Measurements from ENCODE around the gene A3GALT2. TPM values are rescaled to one million over a fixed set of nuclear protein-coding genes. Genes with fewer than 3 reads are reported as not detected.

A3GALT2 gene
- total and polyA plus RNA-seq, 9 donors: not detected

- intact Hi-C loops (cut with DNase I): no loop called here
- no peaks in the 10 kb centered on the region for H3K36me3 ChIP-seq
- no peak for TF ChIP-seq CTCF (IDR thresholded peaks at IDR 0.05)
- TF ChIP-seq POLR2A (IDR thresholded peaks at IDR 0.05): no peak
- no peak for TF ChIP-seq EP300 (IDR thresholded peaks at IDR 0.05)
- no peaks in the 10 kb centered on the region for H3K9me3 ChIP-seq
- no peak for DNase-seq
- WGBS, 3 donors: 92 to 100% (median 100%) methylated on average over 1 of the region's 1 CpG
- H3K4me1 ChIP-seq (ENCODE audit: insufficient read depth): peaks cover 8% of the 10 kb centered on the region
- H3K27me3 ChIP-seq: no peaks in the 10 kb centered on the region
- H3K4me3 ChIP-seq: no peak overlapping the region
- H3K27ac ChIP-seq: no peak overlapping the region
Observed at GRCh38 chr1:33302325-33302724, 18.6 kb downstream of the A3GALT2 start.

- 71 to 83% (median 72%) methylated on average over 4 of the region's 4 CpGs for WGBS, 3 donors
- Histone ChIP-seq H3K4me1 (ENCODE audit: insufficient read depth) (peaks cover 1% of the 10 kb centered on the region), H3K9me3 (no peaks in the 10 kb centered on the region), H3K27me3 (no peaks in the 10 kb centered on the region), H3K27ac (peak overlapping the region in 1 of 2 donors; percentile 4), H3K36me3 (no peaks in the 10 kb centered on the region), H3K4me3 (no peak overlapping the region)
- intact Hi-C loops (cut with DNase I): no loop called here
- peak in 2 of 5 donors; percentile 29 to 30 for DNase-seq
- TF ChIP-seq CTCF (IDR thresholded peaks at IDR 0.05): no peak
- TF ChIP-seq EP300 (IDR thresholded peaks at IDR 0.05): no peak
- TF ChIP-seq POLR2A (IDR thresholded peaks at IDR 0.05): no peak
Observed at GRCh38 chr1:33301273-33301984, 19.5 kb downstream of the A3GALT2 start.

GRCh38 chr1:33300673-33301072, 20.2 kb downstream of the A3GALT2 start:
- 67 to 70% (median 69%) methylated on average over 5 of the region's 5 CpGs for WGBS, 3 donors
- no peaks in the 10 kb centered on the region for H3K9me3 ChIP-seq
- no peaks in the 10 kb centered on the region for H3K4me1 ChIP-seq (ENCODE audit: insufficient read depth)
- no peak overlapping the region for H3K4me3 ChIP-seq
- DNase-seq: peak; percentile 55 to 85 (median 81)
- no peak for TF ChIP-seq EP300 (IDR thresholded peaks at IDR 0.05)
- no peak for TF ChIP-seq POLR2A (IDR thresholded peaks at IDR 0.05)
- no peak for TF ChIP-seq CTCF (IDR thresholded peaks at IDR 0.05)
- no peaks in the 10 kb centered on the region for H3K36me3 ChIP-seq
- H3K27ac ChIP-seq: peak overlapping the region in 1 of 2 donors; percentile 4
- intact Hi-C loops (cut with DNase I): no loop called here
- H3K27me3 ChIP-seq: no peaks in the 10 kb centered on the region

GRCh38 chr1:33299461-33300155, 21.3 kb downstream of the A3GALT2 start:
- intact Hi-C loops (cut with DNase I): loop anchor here (5.0 to 10.0 kb wide), 4 partner anchors 68 to 168 kb away; no protein-coding TSS in a partner anchor
- Histone ChIP-seq H3K4me1 (ENCODE audit: insufficient read depth) (no peaks in the 10 kb centered on the region), H3K36me3 (no peaks in the 10 kb centered on the region), H3K27ac (no peak overlapping the region), H3K4me3 (no peak overlapping the region), H3K27me3 (no peaks in the 10 kb centered on the region), H3K9me3 (no peaks in the 10 kb centered on the region)
- peak in 1 of 5 donors; percentile 35 for DNase-seq
- WGBS, 3 donors: 80 to 84% (median 84%) methylated on average over 15 of the region's 15 CpGs
- no peak for TF ChIP-seq POLR2A (IDR thresholded peaks at IDR 0.05)
- no peak for TF ChIP-seq CTCF (IDR thresholded peaks at IDR 0.05)
- no peak for TF ChIP-seq EP300 (IDR thresholded peaks at IDR 0.05)

Data from ovary (tissue), 9 donors.